ENCODE data around the gene ZNF853.
"Not testable (repeated sequence)": the region's sequence is repeated elsewhere in the genome, so short reads cannot be mapped to it uniquely, and the experiment has no call there.

Gene ZNF853

DNA sequence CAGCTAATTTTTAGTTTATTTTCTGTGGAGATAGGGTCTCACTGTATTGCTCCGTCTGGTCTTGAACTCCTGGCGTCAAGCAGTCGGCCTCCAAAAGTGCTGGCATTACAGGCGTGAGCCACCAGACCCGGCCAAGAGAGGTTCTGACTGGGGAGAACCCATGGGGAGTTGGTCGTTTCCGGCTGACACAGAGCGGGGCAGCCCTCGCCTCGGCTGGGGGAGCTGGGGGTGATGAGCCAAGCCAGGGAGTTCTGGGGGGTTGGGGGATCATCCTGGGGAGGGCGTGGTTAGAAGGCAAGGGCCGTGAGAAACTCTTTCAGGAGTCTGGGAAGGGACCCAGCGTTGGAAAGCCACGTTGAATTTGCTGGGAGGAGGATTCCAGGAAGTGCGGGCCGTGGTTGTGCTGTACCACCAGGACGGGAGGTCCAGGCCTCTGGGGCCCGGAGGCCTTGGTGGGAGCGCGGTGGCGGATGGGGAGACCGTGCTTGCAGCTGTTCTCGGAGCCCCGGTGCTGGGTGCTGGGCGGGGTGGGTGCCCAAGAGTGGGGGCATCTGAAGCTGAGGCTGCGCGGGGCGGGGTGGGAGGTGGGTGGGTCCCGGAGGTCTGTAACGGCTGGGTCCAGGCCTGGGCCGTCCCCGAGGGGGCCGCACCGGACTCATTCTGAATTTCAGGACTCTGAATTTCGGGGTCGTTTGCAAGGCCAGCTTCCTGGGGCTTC lies 8.4 kb upstream of the ZNF853 start:
- no peak for DNase-seq

DNA sequence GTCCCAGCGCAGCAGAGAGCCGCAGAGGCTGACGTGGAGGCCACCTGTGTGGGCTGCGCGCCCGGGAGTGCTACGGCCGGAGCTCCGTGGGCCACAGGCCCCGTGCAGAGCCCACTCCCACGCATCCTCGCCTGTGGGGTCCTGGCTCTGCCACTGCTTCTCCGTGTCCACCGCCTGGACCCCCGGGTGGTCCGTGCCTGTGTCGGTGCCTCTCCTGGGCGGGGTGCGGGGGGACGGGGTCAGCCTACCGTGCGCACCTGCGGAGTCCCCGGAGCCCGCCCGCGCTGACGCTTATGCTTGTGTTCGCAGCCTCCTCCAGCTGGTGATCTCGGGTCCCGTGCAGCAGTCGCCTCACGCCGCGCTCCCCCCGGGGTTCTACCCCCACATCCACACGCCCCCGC lies 7.8 kb upstream of the ZNF853 start:
- no peak for DNase-seq

DNA sequence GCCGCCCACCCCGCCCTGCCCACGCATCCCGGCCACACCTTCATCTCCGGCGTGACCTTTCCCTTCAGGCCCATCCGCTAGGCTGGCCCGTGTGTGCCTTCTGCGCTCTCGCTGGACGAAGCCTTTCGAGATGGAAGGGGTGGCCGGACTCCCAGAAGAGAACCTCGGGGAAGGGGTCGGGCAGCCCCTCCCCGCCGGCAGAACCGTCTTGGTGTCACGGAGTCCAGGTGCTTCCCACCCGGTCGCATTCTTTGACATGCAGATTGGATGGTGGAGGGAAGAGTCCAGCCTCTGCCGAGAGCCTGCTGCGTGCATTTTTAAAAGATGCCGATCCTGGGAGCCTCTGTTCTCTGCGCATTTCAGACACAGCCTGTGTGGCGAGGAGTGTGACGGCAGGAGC lies 7.3 kb upstream of the ZNF853 start:
- no peak for DNase-seq

DNA sequence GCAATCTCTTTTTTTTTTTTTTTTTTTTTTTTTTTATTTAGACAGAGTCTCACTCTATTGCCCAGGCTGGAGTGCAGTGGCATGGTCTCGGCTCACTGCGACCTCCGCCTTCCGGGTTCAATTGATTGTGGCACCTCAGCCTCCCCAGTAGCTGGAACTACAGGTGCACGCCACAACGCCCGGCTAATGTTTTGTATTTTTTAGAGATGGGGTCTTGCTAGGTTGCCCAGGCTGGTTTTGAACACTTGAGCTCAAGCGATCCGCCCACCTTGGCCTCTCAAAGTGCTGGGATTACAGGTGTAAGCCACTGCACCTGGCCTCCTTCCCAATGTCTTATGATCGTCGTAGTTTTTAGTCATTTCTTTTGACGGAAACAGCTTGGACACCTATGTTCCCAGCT lies 6.6 kb upstream of the ZNF853 start:
- no peak for DNase-seq

DNA sequence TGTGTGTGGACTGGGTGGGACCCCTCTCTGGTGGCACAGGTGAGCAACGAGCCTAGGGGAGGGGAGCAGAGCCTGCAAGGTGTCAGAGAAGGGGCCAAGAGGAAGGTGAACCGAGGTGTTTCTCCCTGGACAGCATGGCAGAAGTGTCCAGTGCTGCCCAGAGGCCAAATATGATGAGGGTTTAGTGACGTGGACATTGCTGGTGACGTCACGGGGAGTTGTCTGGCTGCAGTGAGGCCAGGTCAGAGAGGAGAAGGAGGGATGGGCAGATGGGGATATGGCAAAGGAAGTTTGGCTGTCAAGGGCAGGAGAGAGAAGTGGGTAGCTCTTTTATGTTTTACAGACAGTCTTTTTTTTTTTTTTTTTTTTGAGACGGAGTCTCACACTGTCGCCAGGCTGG lies 2.6 kb upstream of the ZNF853 start:
- no peak for DNase-seq

DNA sequence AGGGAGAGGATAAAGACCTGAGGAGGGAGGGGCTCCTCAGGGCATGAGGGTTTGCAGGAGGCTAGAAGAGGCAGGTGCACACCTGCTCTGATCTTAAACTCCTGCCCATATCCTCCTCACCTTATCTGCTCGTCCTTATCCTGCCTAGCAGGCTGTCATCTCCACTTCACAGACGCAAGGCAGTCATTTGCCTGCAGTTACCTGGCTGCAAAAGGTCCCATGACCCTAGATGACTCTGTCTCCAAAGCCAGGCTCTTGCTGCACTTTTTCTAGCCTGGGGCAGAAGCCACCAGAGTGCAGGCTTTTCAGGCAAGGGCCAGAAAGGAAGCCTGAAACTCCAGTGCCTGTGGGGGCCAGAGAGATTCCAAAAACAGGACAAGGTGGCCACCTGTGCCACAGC lies 1.7 kb upstream of the ZNF853 start:
- DNase-seq = no peak

DNA sequence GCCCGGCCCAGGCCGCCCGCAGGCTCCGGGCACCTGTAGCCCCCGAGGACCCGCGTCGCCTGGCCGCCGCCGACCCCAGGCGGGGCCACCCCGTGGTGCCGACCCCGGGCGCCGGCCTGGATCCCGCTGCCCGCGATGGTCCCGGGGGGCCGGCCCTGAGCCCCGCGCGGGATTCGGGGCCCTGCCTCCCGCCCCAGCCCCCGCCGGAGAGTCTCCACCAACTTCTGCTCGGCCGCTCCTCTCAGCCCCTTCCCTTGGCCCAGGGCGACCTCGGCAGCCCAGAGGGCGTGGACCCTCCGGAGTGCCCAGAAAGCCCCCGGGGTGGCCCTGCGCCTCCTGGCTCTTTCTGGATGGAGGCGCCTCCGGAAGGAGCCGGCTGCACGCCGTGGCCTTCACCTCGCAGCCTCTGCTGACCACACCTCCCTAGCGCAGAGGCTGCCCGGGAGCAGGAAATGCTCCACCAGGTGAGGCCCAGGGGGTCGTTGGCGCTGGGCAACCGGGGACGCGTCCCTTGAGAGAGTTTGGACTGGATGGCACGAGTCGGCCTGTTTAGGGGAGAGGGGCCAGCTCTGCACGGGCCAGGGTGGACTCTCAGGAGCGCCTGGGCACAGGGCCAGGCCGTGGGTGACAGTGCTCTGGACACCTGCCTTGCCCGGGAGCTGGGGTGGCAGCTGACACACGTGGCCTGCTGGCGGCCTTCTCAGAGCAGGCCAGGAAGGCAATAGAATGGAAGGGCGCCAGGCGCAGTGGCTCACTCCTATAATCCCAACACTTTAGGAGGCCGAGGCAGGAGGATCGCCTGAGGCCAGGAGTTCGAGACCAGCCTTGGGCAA lies 529 bp downstream of the ZNF853 start:
- no peak for DNase-seq

DNA sequence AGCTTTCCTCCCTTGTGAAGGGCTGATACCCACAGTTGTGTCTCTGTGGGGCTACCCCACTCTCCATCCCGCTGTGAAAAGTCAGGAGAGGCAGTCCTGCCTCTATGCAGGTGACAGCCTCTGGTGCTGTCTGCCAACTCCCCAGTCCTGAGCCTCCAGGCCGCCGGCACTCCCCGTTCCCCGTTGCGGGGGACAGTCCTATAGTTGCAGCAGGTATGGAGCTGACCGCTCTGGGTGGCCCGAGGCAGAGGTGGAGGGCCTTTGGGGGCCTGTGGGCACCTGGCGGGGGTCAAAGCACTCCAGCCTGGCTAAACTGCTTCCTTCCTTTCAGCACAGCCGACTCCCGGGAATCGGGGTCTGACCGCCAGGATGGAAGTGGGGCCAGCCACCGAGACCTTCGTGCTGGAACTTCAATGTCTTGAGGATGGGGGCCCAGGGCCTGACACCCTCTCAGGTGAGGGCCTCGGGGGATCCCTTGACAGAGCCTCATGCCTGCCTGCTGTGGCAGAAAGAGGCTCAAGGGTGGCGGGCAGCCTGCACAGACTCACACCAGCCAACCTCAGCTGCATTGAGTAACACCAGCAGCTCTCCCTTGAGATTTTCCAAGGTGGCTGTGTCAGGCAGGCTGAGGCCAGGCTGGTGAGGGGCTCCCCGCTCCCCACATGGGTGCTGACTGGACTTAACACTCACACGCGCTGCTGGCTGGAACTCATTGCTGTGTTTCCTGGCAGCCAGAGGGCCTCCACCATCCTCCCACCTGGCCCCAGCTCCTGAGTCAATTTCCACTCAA lies 1.6 kb downstream of the ZNF853 start:
- no peak for DNase-seq

DNA sequence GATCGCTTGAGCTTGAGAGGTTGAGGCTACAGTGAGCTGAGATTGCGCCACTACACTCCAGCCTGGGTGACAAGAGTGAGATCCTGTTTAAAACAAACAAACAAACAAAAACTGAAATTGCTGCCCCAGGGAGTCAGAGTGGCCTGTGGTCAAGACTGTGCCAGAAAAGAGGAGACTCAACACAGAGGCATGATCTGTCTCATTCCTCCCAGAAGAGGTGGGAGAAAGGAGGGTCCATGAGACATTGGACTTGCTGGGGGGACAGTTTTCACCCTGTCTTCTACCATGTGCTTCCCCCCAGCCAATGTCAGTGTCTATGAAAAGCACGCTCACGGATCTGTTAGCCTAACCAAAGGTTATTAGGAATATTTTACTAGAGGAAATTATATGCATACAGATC lies 3.2 kb downstream of the ZNF853 start:
- no peak for DNase-seq

DNA sequence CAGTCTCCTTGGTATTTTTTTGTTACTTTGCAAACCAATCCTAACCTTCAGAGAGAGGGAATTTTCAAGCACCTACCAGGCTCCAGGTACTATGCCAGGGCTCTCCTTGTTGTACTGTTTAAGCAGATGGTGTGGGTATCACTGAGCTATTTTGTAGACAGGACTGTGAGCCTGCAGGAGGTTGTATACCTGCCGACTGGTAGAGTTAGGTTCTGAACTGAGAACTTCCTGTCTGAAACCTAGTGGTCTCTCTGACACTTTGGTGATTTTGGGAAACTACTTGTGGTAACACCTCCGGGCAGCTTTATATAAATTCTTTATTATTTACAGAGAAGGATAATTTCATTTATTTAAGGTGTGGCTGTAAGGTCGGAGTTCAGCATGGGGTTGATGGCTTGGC lies 4.6 kb downstream of the ZNF853 start:
- no peak for DNase-seq

DNA sequence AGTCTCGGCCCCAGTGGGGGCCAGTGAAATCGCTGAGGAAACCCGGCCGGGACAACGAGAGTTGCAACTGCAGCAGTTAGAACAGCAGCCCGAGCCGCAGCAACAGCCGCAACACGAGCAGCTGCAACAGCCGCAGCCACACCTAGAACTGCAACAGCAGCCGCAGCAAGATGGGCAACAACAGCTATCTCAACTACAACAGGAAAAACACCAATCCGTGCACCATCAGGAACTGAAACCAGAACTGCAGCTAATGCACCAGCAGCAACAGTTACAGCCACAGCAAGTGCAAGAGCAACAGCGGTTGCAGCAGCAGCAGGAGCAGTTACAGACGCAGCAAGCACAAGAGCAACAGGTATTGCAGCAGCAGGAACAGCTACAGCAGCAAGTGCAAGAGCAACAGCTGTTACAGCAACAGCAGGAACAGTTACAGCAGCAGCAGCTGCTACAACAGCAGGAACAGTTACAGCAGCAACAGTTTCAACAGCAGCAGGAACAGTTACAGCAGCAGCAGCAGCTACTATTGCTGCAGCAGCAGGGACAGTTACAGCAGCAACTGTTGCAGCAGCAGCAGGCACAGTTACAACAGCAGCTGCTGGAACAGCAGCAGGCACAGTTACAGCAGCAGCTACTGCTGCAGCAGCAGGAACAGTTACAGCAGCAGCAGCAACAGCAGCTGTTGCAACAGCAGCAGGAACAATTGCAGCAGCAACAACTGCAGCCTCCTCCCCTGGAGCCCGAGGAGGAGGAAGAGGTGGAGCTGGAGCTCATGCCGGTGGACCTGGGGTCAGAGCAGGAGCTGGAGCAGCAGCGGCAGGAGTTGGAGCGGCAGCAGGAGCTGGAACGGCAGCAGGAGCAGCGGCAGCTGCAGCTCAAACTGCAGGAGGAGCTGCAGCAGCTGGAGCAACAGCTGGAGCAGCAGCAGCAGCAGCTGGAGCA lies 6.1 kb downstream of the ZNF853 start:
- DNase-seq = no peak

DNA sequence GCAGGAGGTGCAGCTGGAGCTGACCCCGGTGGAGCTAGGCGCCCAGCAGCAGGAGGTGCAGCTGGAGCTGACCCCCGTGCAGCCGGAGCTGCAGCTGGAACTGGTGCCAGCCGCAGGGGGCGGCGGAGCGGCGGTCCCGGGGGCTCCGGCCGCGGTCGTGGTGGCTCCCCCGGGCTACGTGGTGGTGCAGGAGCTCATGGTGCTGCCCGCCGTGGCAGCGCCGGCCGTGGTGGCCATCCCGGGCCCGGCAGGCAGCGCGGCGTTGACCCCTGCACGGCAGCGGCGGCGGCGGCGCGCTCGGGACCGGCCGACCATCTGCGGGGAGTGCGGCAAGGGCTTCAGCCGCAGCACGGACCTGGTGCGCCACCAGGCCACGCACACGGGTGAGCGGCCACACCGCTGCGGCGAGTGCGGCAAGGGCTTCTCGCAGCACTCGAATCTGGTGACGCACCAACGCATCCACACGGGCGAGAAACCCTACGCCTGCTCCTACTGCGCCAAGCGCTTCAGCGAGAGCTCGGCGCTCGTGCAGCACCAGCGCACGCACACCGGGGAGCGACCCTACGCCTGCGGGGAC lies 6.8 kb downstream of the ZNF853 start:
- no peak for DNase-seq

DNA sequence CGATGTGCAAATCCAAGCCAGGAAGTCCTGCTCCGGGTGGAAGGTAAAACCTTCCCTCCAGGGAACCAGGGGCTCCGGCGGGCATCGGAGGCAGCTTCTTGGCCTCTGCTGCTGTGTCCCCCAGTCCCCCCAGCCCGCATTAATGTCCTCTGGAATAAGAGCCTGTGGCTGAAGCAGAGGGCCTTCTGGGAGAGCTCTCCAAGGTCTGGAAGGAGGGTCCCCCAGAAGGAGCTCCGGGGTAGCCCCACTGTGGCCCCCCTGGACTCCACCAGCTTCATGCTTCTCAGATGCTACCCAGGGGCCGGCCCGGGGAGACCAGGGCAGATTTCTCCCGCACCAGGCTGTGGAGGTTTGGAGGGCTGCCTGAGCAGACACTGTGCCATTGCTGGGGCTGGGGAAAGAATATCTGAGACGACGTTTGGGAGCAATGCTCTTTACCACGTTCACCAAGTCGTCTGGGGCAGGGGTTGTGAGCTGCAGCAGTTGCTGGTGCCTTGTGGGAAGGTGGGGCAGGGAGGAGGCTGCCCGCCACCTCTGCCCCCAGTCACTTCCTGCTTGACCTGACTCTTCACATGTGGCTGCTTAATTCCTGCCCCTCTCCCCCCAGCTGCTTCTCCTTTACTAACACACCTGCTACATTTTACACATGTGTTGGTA lies 8.3 kb downstream of the ZNF853 start:
- peak; percentile 12 for DNase-seq

DNA sequence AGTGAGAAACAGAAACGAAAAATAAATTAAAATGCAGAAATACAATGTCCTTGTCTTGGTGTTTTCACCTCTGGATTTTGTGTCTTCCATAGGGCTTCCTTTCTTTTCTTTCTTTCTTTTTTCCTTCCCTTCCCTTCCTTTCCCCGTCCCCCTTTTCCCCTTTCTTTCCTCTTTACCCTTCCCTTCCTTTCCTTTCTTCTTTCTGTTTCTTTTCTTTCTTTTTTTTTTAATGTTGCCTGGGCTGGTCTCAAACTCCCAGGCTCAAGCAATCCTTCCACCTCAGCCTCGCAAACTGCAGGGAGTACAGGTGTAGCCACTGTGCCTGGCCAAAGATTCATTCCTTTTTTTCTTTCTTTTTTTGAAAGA lies 8.8 kb downstream of the ZNF853 start:
- no peak for DNase-seq

DNA sequence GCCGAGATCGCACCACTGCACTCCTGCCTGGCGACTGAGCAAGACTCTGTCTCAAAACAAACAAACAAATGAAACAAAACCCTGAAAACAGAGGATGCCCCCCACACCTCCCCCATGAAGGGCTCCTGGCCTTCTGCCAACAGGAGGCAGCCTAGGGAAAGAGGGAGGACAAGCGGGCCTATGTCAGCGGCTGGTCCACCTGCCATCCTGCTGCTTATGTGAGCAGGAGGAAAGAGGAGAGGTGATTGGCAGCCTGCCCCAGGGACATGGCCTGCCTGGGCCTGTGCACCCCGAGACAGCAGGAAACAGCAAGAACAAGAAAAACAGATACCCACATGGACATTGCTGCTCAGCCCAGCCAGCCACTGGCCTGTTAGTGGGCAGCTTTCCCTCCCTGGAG lies 12.6 kb downstream of the ZNF853 start:
- DNase-seq = no peak

DNA sequence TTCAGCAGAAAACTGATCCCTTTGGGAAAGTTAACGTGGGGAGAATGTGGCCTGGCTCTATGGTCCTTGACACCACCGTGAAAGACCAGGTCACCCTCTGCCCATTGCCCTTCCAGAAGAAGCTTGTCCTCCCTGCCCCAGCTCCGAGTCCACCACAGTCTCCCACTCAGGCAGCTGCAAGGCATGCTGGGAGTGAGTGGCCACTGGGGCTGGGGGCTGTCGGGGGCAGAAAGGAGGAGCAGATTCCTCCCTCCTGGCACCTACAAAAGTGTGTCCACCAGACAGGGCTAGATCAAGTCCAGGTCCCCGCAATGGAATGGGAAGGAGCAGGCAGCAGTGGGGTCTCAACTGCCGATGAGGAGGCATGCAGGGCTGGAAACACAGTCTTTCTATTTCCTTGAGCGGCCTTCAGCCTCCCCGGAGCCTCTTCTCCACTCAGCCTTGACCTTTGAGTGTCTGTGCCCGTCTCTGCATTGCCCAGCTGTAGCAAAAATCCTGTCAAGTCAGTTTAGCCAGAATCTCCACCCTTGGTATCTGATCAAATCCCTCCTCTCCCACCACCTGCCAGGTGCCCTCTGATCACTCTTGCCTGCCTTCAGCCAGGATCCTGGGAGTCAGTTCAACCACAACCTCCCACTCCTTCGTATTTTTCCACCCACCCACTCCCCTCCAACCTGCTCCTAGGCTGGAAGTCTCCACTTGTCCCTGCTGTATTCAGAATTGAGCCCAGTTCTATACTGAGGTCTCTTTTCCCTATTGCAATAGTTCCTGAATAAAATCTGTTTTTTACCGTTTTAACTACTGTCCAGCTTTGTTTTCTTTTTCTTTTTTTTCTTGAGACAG lies 14.8 kb downstream of the ZNF853 start:
- DNase-seq = no peak

DNA sequence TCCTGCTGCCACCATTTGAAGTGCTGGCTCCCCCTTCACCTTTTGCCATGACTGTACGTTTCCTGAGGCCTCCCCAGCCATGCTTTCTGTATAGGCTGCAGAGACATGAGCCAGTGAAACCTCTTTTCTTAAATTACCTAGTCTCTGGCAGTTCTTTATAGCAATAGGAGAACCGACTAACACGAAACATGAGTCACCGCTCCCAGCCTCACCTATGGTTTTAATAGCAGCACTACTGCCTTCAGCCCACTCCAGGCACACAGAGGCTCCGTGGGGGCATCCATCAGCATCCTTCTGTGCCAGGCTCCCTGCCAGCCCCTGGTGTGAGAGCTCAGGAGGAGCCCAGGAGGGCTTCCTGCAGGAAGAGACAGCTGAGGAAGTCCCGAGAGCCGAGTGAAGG lies 16.2 kb downstream of the ZNF853 start:
- no peak for DNase-seq

DNA sequence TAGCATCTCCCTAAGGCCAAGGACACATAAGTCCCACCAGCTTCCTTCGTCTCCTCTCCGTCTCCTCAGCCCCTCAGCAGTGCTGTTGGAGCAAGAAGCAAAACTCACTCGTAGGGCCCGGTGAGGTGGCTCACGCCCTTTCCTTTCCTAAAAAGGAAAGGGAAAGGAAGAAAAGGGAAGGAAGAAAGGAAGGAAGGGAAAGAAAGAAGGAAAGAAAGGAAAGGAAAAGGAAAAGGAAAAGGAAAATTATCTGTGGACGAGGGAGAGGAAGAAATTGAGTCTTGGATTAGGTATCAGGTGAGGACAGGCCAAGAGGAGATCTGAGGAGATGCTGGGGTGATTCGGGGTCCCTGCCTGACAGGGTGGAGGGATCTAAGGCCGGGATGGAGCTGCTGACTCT lies 18.6 kb downstream of the ZNF853 start:
- no peak for DNase-seq

DNA sequence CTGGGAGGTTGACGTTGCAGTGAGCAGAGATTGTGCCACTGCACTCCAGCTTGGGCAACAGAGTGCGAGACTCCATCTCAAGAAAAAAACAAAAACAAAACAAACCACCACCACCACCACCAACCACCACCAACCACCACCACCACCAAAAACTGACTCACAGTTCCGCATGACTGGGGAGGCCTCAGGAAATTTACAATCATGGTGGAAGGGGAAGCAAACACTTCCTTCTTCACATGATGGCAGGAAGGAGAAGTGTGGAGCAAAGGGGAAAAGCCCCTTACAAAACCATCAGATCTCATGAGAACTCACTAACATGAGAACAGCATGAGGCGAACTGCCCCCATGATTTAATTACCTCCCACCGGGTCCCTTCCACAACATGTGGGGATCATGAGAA lies 19.6 kb downstream of the ZNF853 start:
- DNase-seq = not testable (repeated sequence)

DNA sequence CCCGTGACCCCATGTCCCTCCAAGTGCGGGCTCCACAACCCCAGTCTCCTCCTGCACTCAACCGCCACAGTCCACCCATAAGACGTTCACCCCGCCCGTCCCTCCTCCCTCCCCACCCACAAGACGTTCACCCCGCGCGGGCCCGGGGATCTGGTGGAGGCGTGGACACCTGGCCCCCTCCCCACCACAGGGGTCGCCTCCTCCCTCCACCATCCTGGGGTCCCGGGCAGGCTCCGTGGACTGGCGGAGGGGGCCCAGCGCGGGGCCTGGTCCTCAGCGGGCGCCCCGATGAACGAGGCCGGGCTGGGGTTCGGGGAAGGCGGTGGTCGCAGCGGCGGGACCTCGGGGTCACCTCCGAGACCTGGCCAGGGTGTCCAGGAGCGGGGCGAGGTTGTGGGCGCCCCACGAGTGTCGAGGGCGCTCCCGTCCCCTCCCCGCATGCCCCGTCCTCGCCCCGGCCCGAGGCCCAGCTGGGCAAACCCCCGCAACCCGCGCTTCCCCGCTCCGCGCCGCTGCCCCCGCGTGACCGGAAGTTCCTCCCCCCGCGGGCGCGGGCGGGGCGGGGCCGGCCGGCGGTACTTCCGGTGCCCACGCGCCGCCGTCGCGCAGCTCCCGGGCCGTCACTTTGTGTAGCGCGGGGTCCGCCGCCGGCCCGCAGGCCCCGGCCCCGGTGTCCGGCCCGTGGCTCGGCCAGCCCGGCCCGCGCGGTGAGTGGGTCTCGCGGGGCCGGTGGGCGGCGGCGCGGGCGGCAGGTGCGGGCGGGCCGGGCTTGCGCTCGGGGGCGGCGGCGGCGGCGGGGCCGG lies 21.5 kb downstream of the ZNF853 start, which contains the start of gene ZNF316:
TSS of gene ZNF316 (plus strand) at position 578 of the 803 bp plus-strand sequence. CDS start 5,092 bp downstream, outside the sequence.
- peak; percentile 63 for DNase-seq

Data from activated naive CD4-positive, alpha-beta T cell treated with Interleukin-2 at 50 U/mL for 16 hours (primary cell).